ENCODE results near the gene SLPI.

SLPI gene

DNA sequence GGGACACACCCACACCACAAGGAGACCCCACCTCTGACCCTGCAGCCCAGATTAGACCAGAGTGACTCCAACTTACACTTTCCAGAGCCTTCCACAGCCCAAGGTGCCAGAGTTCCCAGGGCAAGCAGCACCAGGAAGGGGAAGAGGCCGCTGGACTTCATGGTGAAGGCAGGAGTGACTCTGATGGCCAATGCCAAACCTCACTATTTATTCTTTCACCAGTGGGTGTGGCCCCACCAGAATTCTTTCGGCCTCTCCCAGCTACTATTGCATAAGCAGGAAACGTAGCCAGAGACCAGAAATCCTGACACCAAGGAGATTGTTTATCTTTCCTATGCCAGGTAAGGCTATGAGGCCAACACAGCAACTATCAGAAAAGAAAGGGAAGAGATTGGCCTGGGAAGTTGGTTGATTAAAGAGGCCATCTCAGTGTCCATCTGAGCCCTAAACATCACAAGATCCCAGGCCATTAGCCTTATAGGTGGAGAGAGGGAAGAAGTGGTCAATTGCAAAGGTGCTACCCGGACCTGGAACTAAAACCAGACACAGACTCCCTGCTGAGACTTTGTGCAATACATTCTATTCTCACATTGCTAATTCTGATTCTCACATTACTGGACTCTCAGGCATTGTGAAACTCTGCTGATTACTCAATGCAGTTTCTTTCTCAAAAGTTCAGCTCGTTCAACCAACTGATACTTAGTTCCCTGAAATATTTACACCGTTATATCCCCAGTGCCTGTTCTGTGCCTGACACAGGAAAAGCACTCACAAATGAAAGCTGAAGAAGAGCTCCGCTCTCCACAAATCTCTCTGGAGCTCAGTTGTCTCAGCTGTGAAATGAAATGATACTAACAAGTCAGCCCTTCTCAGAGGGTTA is at the start of gene SLPI:
TSS of gene SLPI (minus strand) at position 182 of the 880 bp plus-strand sequence. CDS start at position 161, 21 bp downstream.
- DNase-seq (ENCODE audit: low read depth in 2 of 2) = no peak

- no peak for DNase-seq (ENCODE audit: low read depth in 2 of 2)
Measured at GRCh38 chr20:45303586-45304463, 49.5 kb upstream of the SLPI start.

DNA sequence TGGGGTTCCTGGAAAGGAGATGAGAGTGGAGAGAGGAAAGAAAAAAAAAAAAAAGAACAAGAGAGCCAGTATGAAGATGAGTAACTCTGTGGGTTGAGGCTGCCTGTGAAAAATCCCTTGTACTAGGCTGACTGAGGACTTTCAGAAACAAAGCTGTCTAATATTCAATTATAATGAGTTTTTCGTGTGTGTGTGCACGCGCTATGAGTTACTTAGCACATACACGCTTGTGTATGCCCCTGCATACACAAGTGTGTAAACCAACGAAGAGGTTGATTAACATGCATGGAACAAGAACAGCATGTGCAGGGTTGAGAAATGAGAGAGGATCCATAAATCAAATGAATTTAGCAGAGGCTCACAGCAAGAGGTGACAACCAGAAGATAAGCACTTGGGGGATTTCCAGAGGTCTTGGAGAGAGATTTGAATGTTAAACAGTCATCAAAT is 47.5 kb upstream of the SLPI start:
- no peak for DNase-seq (ENCODE audit: low read depth in 2 of 2)

DNA sequence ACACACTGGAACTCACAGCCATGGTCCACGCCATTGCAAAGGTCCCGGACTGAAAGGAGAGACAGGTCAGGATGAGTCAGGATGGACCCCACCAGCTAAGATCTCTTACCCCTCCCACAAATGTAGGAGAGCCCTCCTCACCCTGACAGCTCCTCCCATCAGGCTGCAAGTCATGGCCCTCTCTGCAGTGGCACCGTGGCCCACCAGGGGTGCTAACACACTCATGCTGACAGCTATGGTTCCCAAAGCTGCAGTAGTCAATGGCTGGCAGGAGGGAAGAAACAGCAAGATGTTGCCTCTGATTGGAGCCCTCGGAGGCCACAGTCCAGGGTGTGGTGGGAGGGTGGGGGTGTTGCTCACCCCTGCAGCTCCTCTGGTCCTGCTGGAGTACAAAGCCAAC is 46.6 kb upstream of the SLPI start:
- DNase-seq (ENCODE audit: low read depth in 2 of 2) = peak in 1 of 2 donors; percentile 48

DNA sequence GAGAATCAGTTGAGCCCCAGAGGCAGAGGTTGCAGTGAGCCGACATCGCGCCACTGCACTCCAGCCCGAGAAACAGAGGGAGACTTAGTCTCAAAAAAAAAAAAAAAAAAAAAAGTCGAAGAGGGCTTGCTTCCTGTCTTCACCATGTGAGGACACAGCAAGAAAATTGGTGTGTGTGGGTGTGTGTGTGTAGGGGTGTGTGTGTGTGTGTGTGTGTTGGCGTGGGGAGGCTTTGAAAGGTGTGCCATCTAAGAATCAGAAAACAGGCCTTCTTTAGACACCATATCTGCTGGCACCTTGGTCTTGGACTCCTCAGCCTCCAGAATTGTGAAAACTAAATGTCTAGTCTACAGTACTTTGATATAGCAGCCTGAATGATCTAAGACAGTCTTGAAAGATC is 45.4 kb upstream of the SLPI start:
- no peak for DNase-seq (ENCODE audit: low read depth in 2 of 2)

DNA sequence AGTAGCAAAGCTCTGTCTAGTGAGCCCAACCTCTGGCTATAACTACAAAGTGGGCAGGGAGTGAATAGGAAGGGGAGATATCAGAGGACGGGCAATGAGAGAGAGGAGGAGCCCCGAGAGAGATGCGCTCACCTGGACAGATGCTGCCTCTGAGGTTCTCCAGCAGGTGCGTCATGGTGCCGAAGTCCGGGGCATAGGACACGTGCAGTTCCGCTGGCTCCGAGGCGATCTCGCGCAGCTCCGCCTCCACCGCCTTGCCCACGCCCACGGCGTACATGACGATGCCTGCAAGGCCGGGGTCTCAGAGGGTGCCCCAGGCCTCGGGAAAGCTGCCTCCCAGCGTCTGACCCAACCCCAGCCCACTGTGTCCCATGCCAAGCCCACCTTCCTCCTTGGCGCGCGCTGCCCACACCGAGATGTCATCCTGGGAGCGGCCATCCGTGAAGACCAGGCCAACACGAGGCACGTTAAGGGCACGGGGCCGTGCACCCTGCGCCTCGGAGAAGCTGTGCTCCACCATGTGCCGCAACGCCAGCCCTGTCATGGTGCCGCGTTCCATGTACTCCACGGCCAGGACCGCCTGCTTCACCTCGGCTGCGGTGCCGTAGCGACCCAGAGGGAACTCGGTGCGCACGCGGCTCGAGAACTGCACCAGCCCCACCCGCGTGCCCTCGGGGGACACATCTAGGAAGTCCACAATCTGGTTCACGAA is 43.6 kb upstream of the SLPI start:
- DNase-seq (ENCODE audit: low read depth in 2 of 2) = no peak

- DNase-seq (ENCODE audit: low read depth in 2 of 2) = no peak
Measured at GRCh38 chr20:45294659-45295058, 40.3 kb upstream of the SLPI start.

- DNase-seq (ENCODE audit: low read depth in 2 of 2) = no peak
Measured at GRCh38 chr20:45294003-45294368, 39.6 kb upstream of the SLPI start.

DNA sequence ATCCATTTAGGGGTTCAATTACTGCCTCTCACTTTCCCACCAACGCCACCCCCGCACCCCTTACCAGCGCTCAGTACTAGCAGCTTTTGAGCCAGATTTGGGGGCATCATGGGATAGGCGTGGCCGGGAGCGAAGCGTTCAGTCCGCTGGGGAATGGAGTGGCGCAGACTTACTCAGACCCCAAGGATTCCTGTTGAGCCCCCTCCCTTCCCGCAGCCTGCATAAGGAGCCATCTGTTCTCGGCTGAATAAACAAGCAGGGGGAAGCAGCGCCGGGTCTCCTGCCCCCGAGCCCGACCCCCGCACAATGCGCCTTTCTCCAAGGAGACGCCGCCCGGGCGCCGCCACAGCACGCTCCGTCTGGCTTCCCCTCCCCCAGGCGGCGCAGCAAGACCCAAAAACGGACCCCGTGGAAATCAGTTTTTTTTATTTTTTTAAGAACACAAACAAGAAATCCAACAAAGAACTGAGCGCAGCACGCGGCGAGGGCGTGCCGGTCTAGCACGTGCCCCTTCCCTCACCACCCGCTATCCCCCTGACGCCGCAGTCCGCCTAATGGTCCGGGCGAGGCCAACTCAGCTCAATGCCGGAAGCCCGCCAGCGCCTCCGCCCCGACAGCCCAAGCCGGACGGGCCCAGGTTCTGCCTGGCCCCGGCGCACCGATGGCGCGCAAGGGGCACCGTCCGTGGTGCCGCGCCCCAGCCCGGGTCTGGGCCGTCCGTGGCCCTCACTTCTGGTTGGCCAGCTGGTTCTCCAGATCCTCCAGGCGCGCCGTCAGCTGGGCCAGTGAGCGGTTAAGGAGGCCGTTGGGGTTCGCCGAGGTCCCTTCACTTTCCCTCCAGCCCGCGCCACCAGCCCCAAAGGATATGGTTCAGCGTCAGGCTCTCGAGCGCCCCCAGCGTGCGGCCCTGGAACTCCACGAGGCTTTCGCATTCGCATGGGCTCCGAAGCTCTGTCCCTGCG is 39.0 kb upstream of the SLPI start:
- DNase-seq (ENCODE audit: low read depth in 2 of 2) = peak; percentile 65 to 80

DNA sequence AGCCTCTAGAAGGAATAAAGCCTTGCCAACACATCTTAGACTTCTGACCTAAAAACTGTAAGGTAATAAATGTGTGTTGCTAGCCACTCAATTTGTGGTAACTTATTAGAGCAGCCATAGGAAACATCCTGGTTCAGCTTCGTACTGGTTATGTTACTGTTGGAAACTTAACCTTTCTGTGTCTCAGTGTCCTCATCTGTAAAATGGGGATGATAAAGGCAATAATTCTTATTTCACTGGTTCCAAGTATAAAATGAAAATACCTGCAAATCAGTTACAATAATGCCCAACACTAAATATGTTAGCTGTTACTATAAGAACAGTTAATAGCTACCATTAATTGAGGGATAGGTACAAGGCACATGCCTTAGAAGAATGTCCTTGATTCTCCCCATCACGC is 38.0 kb upstream of the SLPI start:
- DNase-seq (ENCODE audit: low read depth in 2 of 2) = no peak

DNA sequence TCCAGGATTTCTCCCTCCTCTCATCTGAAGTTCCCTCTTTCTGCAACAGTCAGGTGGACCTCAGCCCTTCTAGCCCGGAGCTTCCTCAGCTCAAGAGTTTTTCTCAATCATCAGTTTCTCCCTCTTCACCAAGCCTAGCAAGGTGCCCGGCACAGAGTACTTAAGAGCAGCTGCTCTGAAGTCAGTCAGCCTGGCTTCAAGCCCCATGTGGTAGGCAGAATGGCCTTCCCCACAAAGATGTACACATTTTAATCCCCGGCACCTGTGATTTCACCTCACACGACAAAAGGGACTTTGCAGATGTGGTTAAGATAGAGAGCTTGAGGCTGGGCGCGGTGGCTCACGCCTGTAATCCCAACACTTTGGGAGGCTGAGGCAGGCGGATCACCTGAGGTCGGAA is 37.2 kb upstream of the SLPI start:
- DNase-seq (ENCODE audit: low read depth in 2 of 2) = no peak

- peak; percentile 51 to 52 for DNase-seq (ENCODE audit: low read depth in 2 of 2)
Measured at GRCh38 chr20:45290677-45291355, 36.5 kb upstream of the SLPI start.

- no peak for DNase-seq (ENCODE audit: low read depth in 2 of 2)
Measured at GRCh38 chr20:45289942-45290676, 35.7 kb upstream of the SLPI start.

DNA sequence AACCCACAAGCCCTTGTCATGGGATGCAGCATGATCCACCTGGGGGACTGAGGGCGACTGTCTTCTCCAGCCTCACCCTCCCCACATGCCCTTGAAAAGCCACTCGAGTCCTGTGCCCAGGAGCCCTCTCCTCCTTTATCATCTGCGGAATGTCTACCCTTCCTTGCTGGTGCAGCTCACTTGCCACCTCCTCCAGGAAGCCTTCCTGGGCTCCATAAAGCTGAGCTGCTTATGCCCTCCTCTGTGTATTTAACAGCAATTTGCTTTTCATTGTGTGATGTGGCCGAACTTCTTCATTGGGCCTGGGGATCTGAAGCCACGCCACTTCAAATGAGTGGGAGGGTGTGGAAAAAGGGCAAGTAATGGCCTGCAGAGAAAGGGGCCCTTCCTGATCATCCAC is 34.5 kb upstream of the SLPI start:
- DNase-seq (ENCODE audit: low read depth in 2 of 2) = no peak

DNA sequence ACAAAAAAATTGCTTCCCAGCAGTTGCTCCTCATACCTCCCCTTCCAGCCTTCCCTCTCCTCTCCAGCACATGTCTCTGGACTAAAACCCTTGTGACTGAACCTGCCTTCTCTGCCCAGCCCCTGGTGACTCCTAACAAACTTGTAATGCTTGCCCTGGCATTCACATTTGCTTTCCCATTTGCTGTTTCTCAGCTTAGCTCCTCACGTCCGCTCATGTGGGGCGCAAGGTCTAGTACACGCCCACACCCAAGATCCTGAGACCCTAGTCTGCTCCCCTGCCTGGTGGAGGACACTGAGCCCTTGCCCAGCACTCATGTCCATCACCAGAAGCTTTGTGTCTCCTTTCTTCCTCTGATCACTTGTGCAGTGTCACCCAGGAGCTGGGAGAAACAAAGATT is 34.0 kb upstream of the SLPI start:
- DNase-seq (ENCODE audit: low read depth in 2 of 2) = no peak

- no peak for DNase-seq (ENCODE audit: low read depth in 2 of 2)
Measured at GRCh38 chr20:45283551-45284057, 29.2 kb upstream of the SLPI start.

- DNase-seq (ENCODE audit: low read depth in 2 of 2) = no peak
Measured at GRCh38 chr20:45282700-45283550, 28.6 kb upstream of the SLPI start.

DNA sequence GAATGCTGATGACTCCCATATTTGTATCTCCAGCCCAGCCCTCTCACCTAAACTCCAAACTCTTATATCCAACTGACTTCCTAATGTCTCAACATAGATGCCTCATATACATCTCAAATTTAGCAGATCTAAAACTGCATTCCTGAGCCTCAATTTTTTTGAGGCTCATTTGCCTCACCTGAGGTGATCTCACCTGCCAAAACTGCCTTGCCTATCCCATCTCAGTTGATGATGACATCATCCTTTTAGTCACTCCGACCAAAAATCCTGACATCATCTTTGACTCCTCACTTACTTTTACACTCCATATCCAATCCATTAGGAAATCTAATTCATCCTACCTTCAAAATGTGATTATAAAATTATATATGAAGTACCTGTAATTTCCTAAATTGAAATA is 25.6 kb upstream of the SLPI start:
- no peak for DNase-seq (ENCODE audit: low read depth in 2 of 2)

All from stimulated activated CD4-positive, alpha-beta T cell treated with anti-CD3 and anti-CD28 coated beads, Interleukin-15, amount 100 ng/mL, for 48 hours (primary cell).